ENCODE data around the gene CBLC. TPM values are rescaled to one million over a fixed set of nuclear protein-coding genes. Genes with fewer than 3 reads are reported as not detected.

Gene CBLC
- total RNA-seq, 4 donors from 2014 or later, result 84.2 to 197 (median 132) TPM

- H3K4me3 ChIP-seq, result no peak overlapping the region
- peaks cover 0 to 18% (median 4%) of the 10 kb centered on the region in 4 donors for H3K4me1 ChIP-seq
- no peaks in the 10 kb centered on the region for H3K36me3 ChIP-seq
- no peaks in the 10 kb centered on the region for H3K27me3 ChIP-seq
- no peak overlapping the region for H3K27ac ChIP-seq
- no peaks in the 10 kb centered on the region for H3K9me3 ChIP-seq
- no peak for DNase-seq
- TF ChIP-seq POLR2A (IDR thresholded peaks at IDR 0.05) (no peak), CTCF (IDR thresholded peaks at IDR 0.05) (no peak)
These were observed 35.6 kb downstream of the CBLC start for GRCh38 chr19:44813070-44813840.

- DNase-seq, result no peak
- H3K9me3 ChIP-seq, result no peaks in the 10 kb centered on the region
- H3K27ac ChIP-seq, result no peak overlapping the region
- peaks cover 0 to 16% (median 2%) of the 10 kb centered on the region in 4 donors for H3K4me1 ChIP-seq
- H3K27me3 ChIP-seq, result no peaks in the 10 kb centered on the region
- no peaks in the 10 kb centered on the region for H3K36me3 ChIP-seq
- no peak overlapping the region for H3K4me3 ChIP-seq
- TF ChIP-seq CTCF (IDR thresholded peaks at IDR 0.05), result no peak
- TF ChIP-seq POLR2A (IDR thresholded peaks at IDR 0.05), result no peak
These were observed 36.3 kb downstream of the CBLC start for GRCh38 chr19:44813841-44814470.

GRCh38 chr19:44814517-44814916 lies 36.8 kb downstream of the CBLC start:
- Histone ChIP-seq H3K4me1 (peaks cover 0 to 10% (median 0%) of the 10 kb centered on the region in 4 donors), H3K27ac (no peak overlapping the region), H3K27me3 (no peaks in the 10 kb centered on the region), H3K36me3 (no peaks in the 10 kb centered on the region), H3K4me3 (no peak overlapping the region), H3K9me3 (no peaks in the 10 kb centered on the region)
- DNase-seq, result no peak
- TF ChIP-seq CTCF (IDR thresholded peaks at IDR 0.05) (no peak), POLR2A (IDR thresholded peaks at IDR 0.05) (no peak)

GRCh38 chr19:44816301-44816700 lies 38.6 kb downstream of the CBLC start:
- Histone ChIP-seq H3K9me3 (no peaks in the 10 kb centered on the region), H3K4me1 (peaks cover 0 to 6% (median 0%) of the 10 kb centered on the region in 4 donors), H3K4me3 (no peak overlapping the region), H3K27me3 (no peaks in the 10 kb centered on the region), H3K27ac (no peak overlapping the region), H3K36me3 (no peaks in the 10 kb centered on the region)
- no peak for TF ChIP-seq POLR2A (IDR thresholded peaks at IDR 0.05)
- TF ChIP-seq CTCF (IDR thresholded peaks at IDR 0.05), result no peak
- DNase-seq, result no peak

- H3K27me3 ChIP-seq, result no peaks in the 10 kb centered on the region
- no peak overlapping the region for H3K27ac ChIP-seq
- no peaks in the 10 kb centered on the region for H3K36me3 ChIP-seq
- TF ChIP-seq POLR2A (IDR thresholded peaks at IDR 0.05), result no peak
- no peak for TF ChIP-seq CTCF (IDR thresholded peaks at IDR 0.05)
- no peaks in the 10 kb centered on the region for H3K9me3 ChIP-seq
- no peak overlapping the region for H3K4me3 ChIP-seq
- DNase-seq, result no peak
- peaks cover 0 to 6% (median 0%) of the 10 kb centered on the region in 4 donors for H3K4me1 ChIP-seq
These were observed 40.2 kb downstream of the CBLC start for GRCh38 chr19:44817725-44818465.
